ENCODE data around the gene CARD9. TPM values are rescaled to one million over a fixed set of nuclear protein-coding genes. Genes with fewer than 3 reads are reported as not detected.

Gene CARD9
- total and polyA plus RNA-seq, 2 of the 4 experiments (the other 2 are of a cell fraction): 0.36 to 1.9 TPM

DNA sequence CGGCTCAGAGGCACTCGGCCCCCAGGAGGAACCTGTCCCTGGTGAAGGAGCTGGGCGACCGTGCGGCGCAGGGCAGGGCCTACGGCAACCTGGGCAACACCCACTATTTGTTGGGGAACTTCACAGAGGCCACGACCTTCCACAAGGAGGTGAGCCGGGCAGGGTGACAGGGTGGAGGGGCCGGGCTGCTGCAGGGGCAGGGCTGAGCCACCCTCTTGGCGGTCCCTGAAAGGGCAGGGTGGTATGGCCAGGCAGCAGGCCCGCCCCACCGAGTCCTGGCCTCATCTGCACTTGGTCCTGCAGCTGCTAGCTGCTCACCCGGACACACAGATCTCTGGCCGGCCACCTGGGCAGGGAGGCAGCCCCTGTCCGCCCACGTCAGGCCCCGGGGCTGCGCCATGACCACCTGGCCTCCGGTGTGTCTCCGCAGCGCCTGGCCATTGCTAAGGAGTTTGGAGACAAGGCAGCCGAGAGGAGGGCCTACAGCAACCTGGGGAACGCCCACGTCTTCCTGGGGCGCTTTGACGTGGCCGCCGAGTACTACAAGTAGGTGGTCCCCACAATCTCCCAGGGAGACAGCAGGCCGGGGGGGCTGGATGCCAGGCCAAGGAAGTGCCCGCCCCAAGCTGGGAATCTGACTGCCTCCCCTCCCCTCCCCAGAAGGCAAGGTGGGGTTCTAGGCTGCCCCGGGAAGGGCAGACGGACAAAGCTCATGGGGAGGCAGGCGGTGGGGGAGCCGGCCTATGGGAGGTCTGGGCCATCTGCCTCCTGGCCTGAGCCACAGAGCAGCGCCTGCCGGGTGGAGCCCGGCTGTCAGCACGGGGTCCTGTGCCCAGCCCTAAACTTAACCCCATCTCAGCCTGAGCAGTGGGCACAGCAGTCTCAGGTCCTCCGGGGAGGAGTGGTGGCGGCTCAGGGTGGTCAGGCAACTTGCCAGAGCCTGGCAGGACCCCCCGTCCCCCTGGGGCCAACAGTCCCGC is 35.8 kb downstream of the CARD9 start (continued):
- TF ChIP-seq CHD1 (IDR thresholded peaks at IDR 0.05; ENCODE audit: low read depth, low read length) (no peak), CEBPB (IDR thresholded peaks at IDR 0.05; ENCODE audit: low read depth, low read length) (no peak)

DNA sequence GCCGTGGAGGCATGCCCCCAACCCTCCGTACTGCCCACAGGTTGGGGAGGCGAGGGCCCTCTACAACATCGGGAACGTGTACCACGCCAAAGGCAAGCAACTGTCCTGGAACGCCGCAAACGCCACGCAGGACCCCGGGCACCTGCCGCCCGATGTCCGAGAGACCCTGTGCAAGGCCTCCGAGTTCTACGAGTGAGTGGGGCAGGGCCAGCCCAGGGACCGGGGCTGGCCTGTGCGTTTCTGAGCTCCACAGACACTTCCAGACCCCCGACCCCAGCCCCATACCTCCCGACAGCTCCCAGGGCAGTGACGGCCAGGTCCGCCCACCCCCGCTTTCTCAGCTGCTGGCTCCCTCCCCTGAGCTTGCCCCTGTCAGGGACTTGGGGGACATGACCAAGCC is 36.6 kb downstream of the CARD9 start:
- Histone ChIP-seq H2BK20ac (ENCODE audit: low read depth, low read length) (no peak overlapping the region), H3K4me3 (ENCODE audit: insufficient read depth, low read depth, low read length) (no peak overlapping the region), H4K8ac (ENCODE audit: low read depth in 2 of 2, low read length in 2 of 2) (no peak overlapping the region), H3K36me3 (ENCODE audit: control insufficient read depth, insufficient read depth, low read length) (peaks cover 86% of the 10 kb centered on the region), H3K79me1 (ENCODE audit: low read depth in 1 of 2, low read length in 2 of 2) (peaks cover 5 to 76% of the 10 kb centered on the region in 2 experiments), H4K5ac (ENCODE audit: low read depth, low read length) (no peak overlapping the region), H3K56ac (ENCODE audit: extremely low read depth, insufficient read depth, low read length) (no peak overlapping the region), H3K27ac (ENCODE audit: insufficient read depth, low read length) (no peak overlapping the region), H3K4me1 (ENCODE audit: control insufficient read depth, insufficient read depth, low read length) (peaks cover 15% of the 10 kb centered on the region), H3K27me3 (ENCODE audit: control insufficient read depth, insufficient read depth, low read length) (no peaks in the 10 kb centered on the region), H4K20me1 (ENCODE audit: insufficient read depth, low read length) (peaks cover 84% of the 10 kb centered on the region), H2AFZ (replicated peaks; ENCODE audit: low read length, poor library complexity) (no peak overlapping the region), H2AK5ac (ENCODE audit: low read depth, low read length) (no peak overlapping the region), H3K9me3 (ENCODE audit: control insufficient read depth, insufficient read depth, low read length) (no peaks in the 10 kb centered on the region), H3K9ac (ENCODE audit: low read depth, low read length) (no peak overlapping the region), H2BK120ac (ENCODE audit: low read depth, low read length) (no peak overlapping the region), H3K4me2 (ENCODE audit: low read depth, low read length) (no peak overlapping the region), H3K14ac (replicated peaks; ENCODE audit: low read depth, low read length) (no peak overlapping the region), H3K18ac (ENCODE audit: low read depth, low read length) (no peak overlapping the region), H4K91ac (ENCODE audit: insufficient read depth, low read depth, low read length) (no peak overlapping the region), H2BK15ac (ENCODE audit: low read depth, low read length) (no peak overlapping the region), H3K23ac (ENCODE audit: low read depth, low read length) (no peak overlapping the region), H2BK5ac (ENCODE audit: low read depth, low read length, poor library complexity, severe bottlenecking) (no peak overlapping the region), H3K4ac (ENCODE audit: low read depth, low read length) (no peak overlapping the region), H3K9me1 (ENCODE audit: insufficient read depth, low read length) (peaks cover 6% of the 10 kb centered on the region; the same call in 1 of the 2 replicates), H2AK9ac (replicated peaks; ENCODE audit: low read depth, low read length, poor library complexity) (peak overlapping the region; percentile 74)
- DNase-seq (no peak), ATAC-seq (ENCODE audit: low read depth) (no peak)
- CTCF ChIA-PET: no interaction called here
- TF ChIP-seq, protein P1, sequence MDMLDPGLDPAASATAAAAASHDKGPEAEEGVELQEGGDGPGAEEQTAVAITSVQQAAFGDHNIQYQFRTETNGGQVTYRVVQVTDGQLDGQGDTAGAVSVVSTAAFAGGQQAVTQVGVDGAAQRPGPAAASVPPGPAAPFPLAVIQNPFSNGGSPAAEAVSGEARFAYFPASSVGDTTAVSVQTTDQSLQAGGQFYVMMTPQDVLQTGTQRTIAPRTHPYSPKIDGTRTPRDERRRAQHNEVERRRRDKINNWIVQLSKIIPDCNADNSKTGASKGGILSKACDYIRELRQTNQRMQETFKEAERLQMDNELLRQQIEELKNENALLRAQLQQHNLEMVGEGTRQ (IDR thresholded peaks at IDR 0.05; ENCODE audit: low read depth, low read length): no peak
- no peak for TF ChIP-seq POLR2A (IDR thresholded peaks at IDR 0.05; ENCODE audit: low read depth, low read length)
- TF ChIP-seq FOS (IDR thresholded peaks at IDR 0.05; ENCODE audit: low read depth, low read length): no peak
- no peak for TF ChIP-seq MXI1 (IDR thresholded peaks at IDR 0.05; ENCODE audit: borderline replicate concordance, low read depth, low read length)
- TF ChIP-seq RFX5 (IDR thresholded peaks at IDR 0.05; ENCODE audit: low read depth, low read length): no peak
- TF ChIP-seq BHLHE40 (IDR thresholded peaks at IDR 0.05; ENCODE audit: low read depth, low read length): no peak
- TF ChIP-seq RAD21 (IDR thresholded peaks at IDR 0.05; ENCODE audit: low read length): no peak
- no peak for TF ChIP-seq MAFK (IDR thresholded peaks at IDR 0.05; ENCODE audit: low read depth, low read length)
- TF ChIP-seq NFE2L2 (IDR thresholded peaks at IDR 0.05; ENCODE audit: low read depth, low read length): no peak
- POLR2A ChIA-PET (ENCODE audit: unreplicated experiment): no interaction called here
- intact Hi-C loops (cut with micrococcal nuclease) (no loop called here), dilution Hi-C loops (cut with HindIII; ENCODE audit: low sequenced_read_pairs, unreplicated experiment) (no loop called here), in situ Hi-C loops (cut with MboI; ENCODE audit: low sequenced_read_pairs) (no loop called here)
- no TSS peak for BruUV-seq (replicated peaks)
- 96% methylated on average over 20 of the region's 23 CpGs; no CpG with 5 or more reads in 1 of the 2 experiments for WGBS, 2 experiments (ENCODE audit: extremely low coverage in 2 of 2, insufficient read length in 1 of 2)

All from IMR-90 (cell line).